ENCODE data around the gene NID2. TPM values are rescaled to one million over a fixed set of nuclear protein-coding genes. Genes with fewer than 3 reads are reported as not detected.

The NID2 gene
- total and polyA plus RNA-seq, 9 of the 15 experiments (the other 6 are each of a cell fraction or from before 2014, with no cell fraction given), result 0.04 to 0.45 (median 0.16) TPM; not detected in 3

DNA sequence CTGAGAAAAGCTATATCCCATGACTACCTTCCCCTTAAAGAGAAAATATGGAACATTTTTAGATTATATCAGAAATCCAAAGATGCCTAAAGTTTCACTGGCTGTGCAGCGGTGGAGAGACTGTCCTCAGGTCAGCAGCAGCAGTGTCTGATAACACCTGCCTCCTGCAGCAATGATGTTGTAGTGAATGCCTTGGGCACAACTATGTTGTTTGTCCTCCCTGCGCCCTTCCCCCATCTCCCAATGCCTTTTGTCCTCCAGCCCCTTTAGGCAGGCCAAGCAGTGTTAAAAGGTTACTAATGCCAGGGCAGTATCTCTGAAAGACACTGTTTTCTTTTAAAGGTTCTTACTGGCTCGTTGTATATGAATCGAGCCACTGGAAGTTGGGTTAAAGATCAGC lies 66.3 kb downstream of the NID2 start:
- DNase-seq (ENCODE audit: extremely low read depth in 1 of 4, low spot score in 3 of 4) (no peak), FAIRE-seq (no peak), ATAC-seq (no peak)
- Histone ChIP-seq H3K27me3 (ENCODE audit: control insufficient read depth in 2 of 2, insufficient read depth in 2 of 2, low read length in 2 of 2) (no peaks in the 10 kb centered on the region), H3K4me2 (ENCODE audit: insufficient read depth, low read length) (no peak overlapping the region), H4K20me1 (replicated peaks; ENCODE audit: control insufficient read depth, insufficient read depth, low read length) (no peaks in the 10 kb centered on the region), H3K9ac (ENCODE audit: insufficient read depth in 1 of 2, low read depth in 2 of 2, low read length in 2 of 2) (no peak overlapping the region), H3K36me3 (ENCODE audit: control insufficient read depth, insufficient read depth, low read length) (peaks cover 95% of the 10 kb centered on the region), H3K79me2 (ENCODE audit: control insufficient read depth, insufficient read depth, low read length) (no peaks in the 10 kb centered on the region), H3K4me1 (replicated peaks in 1 of 2; ENCODE audit: control insufficient read depth in 2 of 2, insufficient read depth in 2 of 2, low read length in 2 of 2) (no peaks in the 10 kb centered on the region), H2AFZ (ENCODE audit: low read depth, low read length) (no peak overlapping the region), H3K9me1 (ENCODE audit: control insufficient read depth, insufficient read depth, low read length) (no peaks in the 10 kb centered on the region), H3K27ac (ENCODE audit: extremely low read depth, low read depth, low read length) (no peak overlapping the region), H3K9me3 (replicated peaks; ENCODE audit: control insufficient read depth, insufficient read depth, low read depth, low read length) (no peaks in the 10 kb centered on the region), H3K4me3 (no peak overlapping the region)
- ChIA-PET CTCF (ENCODE audit: low intra/inter-chr PET ratio) (no interaction called here), POLR2A (no interaction called here)
- WGBS (ENCODE audit: insufficient coverage, low coverage, missing lambda C conversion rate), result 96% methylated on average over 4 of the region's 4 CpGs
- intact Hi-C loops (cut with micrococcal nuclease) (no loop called here), in situ Hi-C loops (cut with MboI) (no loop called here)
- TF ChIP-seq PHTF2 (CRISPR knock-in tag; IDR thresholded peaks at IDR 0.05) (no peak), ZNF140 (CRISPR knock-in tag; IDR thresholded peaks at IDR 0.05) (no peak), ZFPM2 (CRISPR knock-in tag; IDR thresholded peaks at IDR 0.05) (no peak), KDM5B (IDR thresholded peaks at IDR 0.05; ENCODE audit: insufficient replicate concordance, low read depth, low read length) (no peak), HNRNPL (IDR thresholded peaks at IDR 0.05; ENCODE audit: low read depth, low read length) (no peak), KAT7 (CRISPR knock-in tag; IDR thresholded peaks at IDR 0.05; ENCODE audit: borderline replicate concordance) (no peak), E2F6 (IDR thresholded peaks at IDR 0.05; ENCODE audit: borderline replicate concordance in 1 of 2, extremely low read depth in 1 of 2, insufficient read depth in 1 of 2, insufficient read length in 1 of 2, low read depth in 1 of 2, low read length in 1 of 2, poor library complexity in 1 of 2, severe bottlenecking in 1 of 2) (no peak), RBM14 (IDR thresholded peaks at IDR 0.05; ENCODE audit: borderline replicate concordance, insufficient read depth, low read depth, low read length) (no peak)
- no TSS peak for BruUV-seq (replicated peaks)

Measured in K562 (cell line).